Measurements from ENCODE around the gene CMBL. TPM values are rescaled to one million over a fixed set of nuclear protein-coding genes. Genes with fewer than 3 reads are reported as not detected.

The CMBL gene
- total RNA-seq, 1 donor from 2014 or later: not detected

- ATAC-seq (ENCODE audit: low read depth) (no peak), DNase-seq (no peak)
- TF ChIP-seq, protein P1, sequence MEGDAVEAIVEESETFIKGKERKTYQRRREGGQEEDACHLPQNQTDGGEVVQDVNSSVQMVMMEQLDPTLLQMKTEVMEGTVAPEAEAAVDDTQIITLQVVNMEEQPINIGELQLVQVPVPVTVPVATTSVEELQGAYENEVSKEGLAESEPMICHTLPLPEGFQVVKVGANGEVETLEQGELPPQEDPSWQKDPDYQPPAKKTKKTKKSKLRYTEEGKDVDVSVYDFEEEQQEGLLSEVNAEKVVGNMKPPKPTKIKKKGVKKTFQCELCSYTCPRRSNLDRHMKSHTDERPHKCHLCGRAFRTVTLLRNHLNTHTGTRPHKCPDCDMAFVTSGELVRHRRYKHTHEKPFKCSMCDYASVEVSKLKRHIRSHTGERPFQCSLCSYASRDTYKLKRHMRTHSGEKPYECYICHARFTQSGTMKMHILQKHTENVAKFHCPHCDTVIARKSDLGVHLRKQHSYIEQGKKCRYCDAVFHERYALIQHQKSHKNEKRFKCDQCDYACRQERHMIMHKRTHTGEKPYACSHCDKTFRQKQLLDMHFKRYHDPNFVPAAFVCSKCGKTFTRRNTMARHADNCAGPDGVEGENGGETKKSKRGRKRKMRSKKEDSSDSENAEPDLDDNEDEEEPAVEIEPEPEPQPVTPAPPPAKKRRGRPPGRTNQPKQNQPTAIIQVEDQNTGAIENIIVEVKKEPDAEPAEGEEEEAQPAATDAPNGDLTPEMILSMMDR (IDR thresholded peaks at IDR 0.05): no peak
- Mint-ChIP-seq H3K27ac (no peak overlapping the region), H3K9me3 (no peaks in the 10 kb centered on the region), H3K4me1 (peaks cover 9% of the 10 kb centered on the region), H3K4me3 (no peak overlapping the region), H3K27me3 (peaks cover 48% of the 10 kb centered on the region), H3K36me3 (ENCODE audit: low read depth) (no peaks in the 10 kb centered on the region)
- CTCF ChIA-PET: no interaction called here
- POLR2A ChIA-PET: no interaction called here
- intact Hi-C loops (cut with micrococcal nuclease): no loop called here
Measured at GRCh38 chr5:10331341-10331796, 23.7 kb upstream of the CMBL start.

DNA sequence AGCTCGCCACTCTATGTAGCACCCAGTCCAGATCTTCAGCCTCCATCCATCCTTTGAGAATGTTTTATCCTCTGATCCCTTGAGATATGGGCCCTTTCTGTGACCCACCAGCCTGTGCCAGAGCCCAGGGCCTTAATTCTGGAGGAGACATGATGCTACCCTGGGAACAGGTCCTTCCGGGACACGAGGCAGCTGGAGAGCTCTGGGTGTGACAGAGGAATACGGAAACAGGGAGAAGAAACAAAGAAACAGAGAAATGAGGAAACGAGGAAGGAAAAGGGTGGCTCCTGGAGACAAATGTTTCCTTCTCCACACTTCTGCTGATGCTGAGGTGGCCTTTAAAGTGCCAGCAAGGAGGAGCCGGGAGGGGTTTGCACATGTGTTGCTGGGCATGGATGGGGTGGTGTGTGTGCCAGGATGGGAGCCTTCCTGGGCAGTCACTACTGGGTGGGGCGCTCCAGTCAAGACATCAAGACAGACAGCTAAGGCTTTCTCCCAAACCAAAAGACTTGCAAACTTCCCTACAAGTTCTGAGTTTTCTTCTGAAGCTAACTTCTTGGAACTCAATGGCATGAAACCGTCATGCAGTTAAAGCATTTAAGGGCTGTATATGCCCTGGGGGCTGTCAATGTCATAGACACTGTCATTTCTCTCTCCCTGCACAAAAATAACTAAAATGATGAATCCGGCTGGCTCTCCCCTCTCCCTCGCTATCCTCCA lies 23.0 kb upstream of the CMBL start:
- ChIA-PET CTCF (no interaction called here), POLR2A (no interaction called here)
- intact Hi-C loops (cut with micrococcal nuclease): no loop called here
- peaks cover 9% of the 10 kb centered on the region for H3K4me1 Mint-ChIP-seq
- H3K4me3 Mint-ChIP-seq: no peak overlapping the region
- ATAC-seq (ENCODE audit: low read depth) (no peak), DNase-seq (no peak)
- H3K36me3 Mint-ChIP-seq (ENCODE audit: low read depth): no peaks in the 10 kb centered on the region
- no peaks in the 10 kb centered on the region for H3K9me3 Mint-ChIP-seq
- H3K27me3 Mint-ChIP-seq: peaks cover 48% of the 10 kb centered on the region
- TF ChIP-seq, protein P1 (IDR thresholded peaks at IDR 0.05): no peak
- no peak overlapping the region for H3K27ac Mint-ChIP-seq

DNA sequence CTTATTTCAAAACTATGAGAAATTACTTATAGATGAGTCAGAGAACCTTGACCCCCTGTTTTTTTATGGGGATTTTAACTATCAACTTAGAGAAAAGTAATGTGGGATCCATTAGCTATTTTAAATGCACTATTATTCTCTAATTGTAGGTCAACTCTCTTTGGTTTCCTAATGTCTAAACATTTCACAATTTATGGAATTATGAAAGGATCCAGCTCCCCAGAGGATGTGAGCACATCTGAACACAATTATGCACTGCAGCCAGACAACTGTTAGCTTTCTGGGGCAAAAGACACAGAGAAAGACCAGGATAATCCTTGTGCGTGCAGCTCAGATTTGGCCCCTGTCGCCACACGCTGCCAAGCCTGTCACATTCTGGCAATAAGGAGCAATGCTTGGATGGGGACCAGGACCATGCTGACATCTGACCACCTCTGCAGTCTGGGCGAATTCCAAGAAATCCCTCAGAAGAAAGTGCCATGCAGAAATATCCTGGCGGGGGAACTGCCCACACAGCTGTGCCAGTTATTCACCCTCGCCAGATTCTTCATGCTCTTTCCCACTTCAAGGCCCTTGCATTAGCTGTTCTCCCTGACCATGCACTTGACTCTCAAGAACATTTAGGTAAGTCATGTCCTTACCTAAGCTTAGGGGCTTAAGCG lies 22.2 kb upstream of the CMBL start:
- H3K36me3 Mint-ChIP-seq (ENCODE audit: low read depth): no peaks in the 10 kb centered on the region
- peaks cover 9% of the 10 kb centered on the region for H3K4me1 Mint-ChIP-seq
- no peaks in the 10 kb centered on the region for H3K9me3 Mint-ChIP-seq
- TF ChIP-seq, protein P1 (IDR thresholded peaks at IDR 0.05): no peak
- peaks cover 44% of the 10 kb centered on the region for H3K27me3 Mint-ChIP-seq
- CTCF ChIA-PET: no interaction called here
- ATAC-seq (ENCODE audit: low read depth) (no peak), DNase-seq (no peak)
- intact Hi-C loops (cut with micrococcal nuclease): no loop called here
- no peak overlapping the region for H3K27ac Mint-ChIP-seq
- POLR2A ChIA-PET: interaction anchor here (0.7 kb wide), 1 partner anchor 19 kb away, joined by 6 read pairs; no protein-coding TSS in a partner anchor
- H3K4me3 Mint-ChIP-seq: no peak overlapping the region

DNA sequence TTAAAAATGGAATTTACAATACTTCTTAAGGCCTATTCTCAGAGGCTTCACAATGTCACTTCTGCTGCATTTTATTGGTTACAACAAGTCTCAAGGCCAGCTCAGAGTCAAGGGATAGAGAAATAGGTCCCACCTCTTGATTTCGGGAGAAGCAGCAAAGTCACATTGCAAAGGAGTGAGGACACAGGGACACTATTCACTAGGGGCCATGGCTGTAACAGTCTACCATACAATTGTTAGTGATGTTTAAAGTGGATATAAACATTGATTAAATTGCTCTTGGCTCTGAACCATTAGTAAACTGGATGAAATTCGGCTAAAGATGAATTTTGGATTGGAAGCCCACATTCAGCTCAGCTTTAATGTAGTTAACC lies 21.7 kb upstream of the CMBL start:
- Mint-ChIP-seq H3K9me3 (no peaks in the 10 kb centered on the region), H3K27me3 (peaks cover 39% of the 10 kb centered on the region), H3K4me1 (peaks cover 8% of the 10 kb centered on the region), H3K36me3 (ENCODE audit: low read depth) (no peaks in the 10 kb centered on the region), H3K4me3 (no peak overlapping the region), H3K27ac (no peak overlapping the region)
- ATAC-seq (ENCODE audit: low read depth): no peak
- ChIA-PET CTCF (no interaction called here), POLR2A (interaction anchor here (0.7 kb wide), 1 partner anchor 19 kb away, joined by 6 read pairs; no protein-coding TSS in a partner anchor)
- no peak for DNase-seq
- TF ChIP-seq, protein P1 (IDR thresholded peaks at IDR 0.05): no peak
- intact Hi-C loops (cut with micrococcal nuclease): no loop called here

GRCh38 chr5:10328323-10328722 lies 20.6 kb upstream of the CMBL start:
- Mint-ChIP-seq H3K4me3 (no peak overlapping the region), H3K27me3 (peaks cover 34% of the 10 kb centered on the region), H3K27ac (no peak overlapping the region), H3K36me3 (ENCODE audit: low read depth) (no peaks in the 10 kb centered on the region), H3K4me1 (peaks cover 5% of the 10 kb centered on the region), H3K9me3 (no peaks in the 10 kb centered on the region)
- ATAC-seq (ENCODE audit: low read depth) (no peak), DNase-seq (no peak)
- intact Hi-C loops (cut with micrococcal nuclease): no loop called here
- POLR2A ChIA-PET: no interaction called here
- TF ChIP-seq, protein P1 (IDR thresholded peaks at IDR 0.05): no peak
- CTCF ChIA-PET: no interaction called here

Data from activated B cell treated with CpG ODN at 0.5 μM for 24 hours (primary cell).